Thyroid gland (tissue), 4 donors: ENCODE results near the gene RAB3D. TPM values are rescaled to one million over a fixed set of nuclear protein-coding genes. Genes with fewer than 3 reads are reported as not detected.

ENCODE experiments used
- DNase-seq, 2 donors: peaks; one replicate each; pipeline ENCODE4 v3.0.0-alpha.2; 2019
- H3K27ac ChIP-seq, 3 donors: fragments of 200-600 bp; sonication (generic); 1 replicate in 2 of 3; 2 replicates in 1 of 3; pipeline ENCODE4 v1.5.1; 2016 to 2019; ENCODE audit warnings: mild to moderate bottlenecking in 1 of 3, moderate library complexity in 1 of 3
- H3K27me3 ChIP-seq: fragments of 200-600 bp; sonication (generic); one replicate; pipeline ENCODE4 v1.5.1; 2019
- H3K36me3 ChIP-seq, 2 donors: fragments of 200-600 bp; sonication (generic); one replicate each; pipeline ENCODE4 v1.5.1; 2016 to 2019
- H3K4me1 ChIP-seq, 2 donors: fragments of 200-600 bp; sonication (generic); one replicate each; pipeline ENCODE4 v1.5.1; 2017 to 2019
- H3K4me3 ChIP-seq, 3 donors: fragments of 200-600 bp; sonication (generic); replicated peaks in 1 of 3; 1 replicate in 2 of 3; 2 replicates in 1 of 3; pipeline ENCODE4 v1.5.1; 2016; ENCODE audit warnings: mild to moderate bottlenecking in 1 of 3
- H3K9me3 ChIP-seq: fragments of 200-600 bp; sonication (generic); one replicate; pipeline ENCODE4 v1.5.1; 2017
- POLR2A ChIP-seq, 2 donors: fragments of 450-650 bp; IDR thresholded peaks; one replicate each; pipeline ENCODE4 v1.6.1; 2017; ENCODE audit warnings: antibody characterized with exemption in 2 of 2, mild to moderate bottlenecking in 2 of 2, moderate library complexity in 1 of 2
- WGBS, 2 donors: methylation state at CpG; one replicate each; pipeline ENCODE4 v1.1.5; 2017; 5-methylcytosine and 5-hydroxymethylcytosine counted together
- intact Hi-C: fragments of 100-400 bp; cut with DNase I; formaldehyde crosslinking; loops from one replicate; pipeline ENCODE4 v1.15.1; 2023
- total RNA-seq, 4 donors: library from RNA; depleted of rRNA; stranded (reverse); fragments of >200 nt; gene quantifications; one replicate each; pipeline ENCODE4 v1.2.3, GENCODE V29; 2016
- TF ChIP-seq, protein P1 (sequence below), 6 experiments: fragments of 200-600 bp in 3 of 6; fragments of 450-650 bp in 3 of 6; sonication (generic) in 3 of 6; IDR thresholded peaks; one replicate each; pipeline ENCODE4 v1.5.1; 2016 to 2019; ENCODE audit warnings: antibody characterized with exemption in 6 of 6, mild to moderate bottlenecking in 2 of 6, inconsistent platforms in 1 of 6, moderate library complexity in 1 of 6

RAB3D gene
- total RNA-seq, 4 donors from 2014 or later: 14.8 to 30.3 (median 20.6) TPM

DNA sequence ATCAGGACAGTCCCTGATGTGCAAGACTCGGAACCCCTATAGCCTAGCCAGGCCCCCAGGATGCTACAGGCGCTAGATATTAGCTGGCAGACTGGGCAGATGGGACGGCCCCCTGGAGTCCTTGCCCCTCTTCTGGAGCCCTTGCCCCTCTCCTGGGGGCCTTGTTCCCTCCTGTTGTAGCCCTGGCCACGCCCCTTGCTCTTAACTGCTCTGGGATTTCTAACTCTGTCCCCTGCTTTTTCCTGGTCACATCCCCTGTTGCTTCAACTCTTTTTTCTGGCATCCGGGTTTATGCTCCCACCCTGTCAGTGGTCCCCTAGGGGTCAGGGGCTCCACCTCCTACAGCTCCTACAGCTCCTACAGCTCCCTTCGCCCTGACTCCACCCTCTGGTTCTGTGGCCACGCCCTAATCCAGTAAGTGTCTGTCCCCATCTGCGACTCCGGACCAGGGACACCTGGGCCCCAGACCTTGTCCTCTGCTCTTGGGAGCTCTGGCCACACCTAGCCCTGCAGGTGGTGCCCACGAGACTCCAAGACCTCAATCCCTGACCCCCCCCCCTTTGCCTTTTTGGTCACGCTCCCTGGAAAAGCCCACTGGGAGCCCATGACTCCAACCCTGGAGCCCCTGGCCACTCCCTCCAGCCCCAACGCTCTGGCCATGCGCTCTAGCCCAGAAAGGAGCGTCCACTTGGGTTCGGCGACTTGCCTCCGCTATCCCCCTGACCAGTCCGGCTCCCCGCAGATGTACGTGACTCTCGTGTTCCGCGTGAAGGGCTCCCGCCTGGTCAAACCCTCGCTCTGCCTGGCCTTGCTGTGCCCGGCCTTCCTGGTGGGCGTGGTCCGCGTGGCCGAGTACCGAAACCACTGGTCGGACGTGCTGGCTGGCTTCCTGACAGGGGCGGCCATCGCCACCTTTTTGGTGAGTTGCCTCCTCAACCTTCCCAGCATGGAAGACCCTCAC is 22.6 kb upstream of the RAB3D start:
- no peak for TF ChIP-seq POLR2A (IDR thresholded peaks at IDR 0.05)
- TF ChIP-seq, protein P1, sequence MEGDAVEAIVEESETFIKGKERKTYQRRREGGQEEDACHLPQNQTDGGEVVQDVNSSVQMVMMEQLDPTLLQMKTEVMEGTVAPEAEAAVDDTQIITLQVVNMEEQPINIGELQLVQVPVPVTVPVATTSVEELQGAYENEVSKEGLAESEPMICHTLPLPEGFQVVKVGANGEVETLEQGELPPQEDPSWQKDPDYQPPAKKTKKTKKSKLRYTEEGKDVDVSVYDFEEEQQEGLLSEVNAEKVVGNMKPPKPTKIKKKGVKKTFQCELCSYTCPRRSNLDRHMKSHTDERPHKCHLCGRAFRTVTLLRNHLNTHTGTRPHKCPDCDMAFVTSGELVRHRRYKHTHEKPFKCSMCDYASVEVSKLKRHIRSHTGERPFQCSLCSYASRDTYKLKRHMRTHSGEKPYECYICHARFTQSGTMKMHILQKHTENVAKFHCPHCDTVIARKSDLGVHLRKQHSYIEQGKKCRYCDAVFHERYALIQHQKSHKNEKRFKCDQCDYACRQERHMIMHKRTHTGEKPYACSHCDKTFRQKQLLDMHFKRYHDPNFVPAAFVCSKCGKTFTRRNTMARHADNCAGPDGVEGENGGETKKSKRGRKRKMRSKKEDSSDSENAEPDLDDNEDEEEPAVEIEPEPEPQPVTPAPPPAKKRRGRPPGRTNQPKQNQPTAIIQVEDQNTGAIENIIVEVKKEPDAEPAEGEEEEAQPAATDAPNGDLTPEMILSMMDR (IDR thresholded peaks at IDR 0.05): no peak
- H3K4me1 ChIP-seq: peaks cover 0 to 10% of the 10 kb centered on the region in 2 donors
- H3K4me3 ChIP-seq: no peak overlapping the region
- H3K27me3 ChIP-seq: no peaks in the 10 kb centered on the region
- peaks cover 0 to 5% of the 10 kb centered on the region in 2 donors for H3K36me3 ChIP-seq
- no peak overlapping the region for H3K27ac ChIP-seq
- intact Hi-C loops: no loop called here
- peak; percentile 25 to 50 for DNase-seq
- H3K9me3 ChIP-seq: no peaks in the 10 kb centered on the region
- WGBS, 2 donors: 56 to 74% methylated on average over 27 to 34 of the region's 35 CpGs

DNA sequence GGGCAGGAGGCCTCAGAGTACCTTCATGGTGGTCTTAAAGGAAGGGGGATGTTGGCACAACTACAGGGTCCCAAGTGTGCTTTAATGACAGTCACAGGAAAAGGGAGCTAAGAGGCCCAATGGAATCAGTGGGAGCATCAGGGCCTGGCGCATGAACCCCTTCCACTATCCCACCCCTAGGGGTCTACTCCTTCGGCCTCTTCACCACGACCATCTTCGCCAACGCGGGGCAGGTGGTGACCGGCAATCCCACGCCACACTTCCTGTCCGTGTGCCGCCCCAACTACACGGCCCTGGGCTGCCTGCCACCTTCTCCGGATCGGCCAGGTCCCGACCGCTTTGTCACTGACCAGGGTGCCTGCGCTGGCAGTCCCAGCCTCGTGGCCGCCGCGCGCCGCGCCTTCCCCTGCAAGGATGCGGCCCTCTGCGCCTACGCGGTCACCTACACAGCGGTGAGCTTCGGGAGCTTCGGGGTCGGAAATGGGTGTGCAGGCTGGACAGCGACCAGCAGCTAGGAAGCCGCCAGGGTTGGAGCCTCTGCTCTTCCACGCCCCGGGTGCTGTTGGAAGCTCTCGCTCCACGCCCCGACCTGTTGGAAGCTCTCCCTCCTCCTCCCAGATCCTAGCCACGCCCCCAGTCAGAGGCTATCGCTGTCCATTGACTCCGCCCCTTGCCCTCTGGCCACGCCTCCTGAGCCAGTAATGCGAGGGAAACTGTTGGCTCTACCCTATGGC is 21.7 kb upstream of the RAB3D start:
- peak; percentile 85 to 87 for DNase-seq
- Histone ChIP-seq H3K36me3 (peaks cover 0 to 5% of the 10 kb centered on the region in 2 donors), H3K27ac (no peak overlapping the region), H3K27me3 (no peaks in the 10 kb centered on the region), H3K4me1 (peaks cover under 1 to 12% of the 10 kb centered on the region in 2 donors), H3K4me3 (no peak overlapping the region), H3K9me3 (no peaks in the 10 kb centered on the region)
- intact Hi-C loops: no loop called here
- WGBS, 2 donors: 23 to 63% methylated on average over 6 to 22 of the region's 43 CpGs
- TF ChIP-seq, protein P1 (IDR thresholded peaks at IDR 0.05): no peak
- no peak for TF ChIP-seq POLR2A (IDR thresholded peaks at IDR 0.05)

DNA sequence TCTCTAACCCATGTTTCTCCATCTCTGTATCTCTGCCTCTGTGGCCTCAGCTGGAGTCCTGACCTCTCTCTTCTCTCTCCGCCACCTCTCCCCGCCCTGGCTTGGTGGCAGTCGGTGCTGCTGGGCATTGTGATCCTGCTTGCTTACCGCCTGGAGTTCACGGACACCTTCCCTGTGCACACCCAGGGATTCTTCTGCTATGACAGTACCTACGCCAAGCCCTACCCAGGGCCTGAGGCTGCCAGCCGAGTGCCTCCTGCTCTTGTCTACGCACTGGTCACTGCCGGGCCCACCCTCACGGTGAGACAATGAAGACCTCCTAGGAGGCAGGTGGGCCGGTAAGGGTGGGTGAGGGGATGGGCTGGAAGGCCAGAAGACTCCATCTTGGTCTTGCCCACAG is 20.0 kb upstream of the RAB3D start:
- H3K27me3 ChIP-seq: no peaks in the 10 kb centered on the region
- no peak for DNase-seq
- H3K36me3 ChIP-seq: no peaks in the 10 kb centered on the region
- peaks cover 9 to 21% of the 10 kb centered on the region in 2 donors for H3K4me1 ChIP-seq
- no peak overlapping the region for H3K4me3 ChIP-seq
- H3K9me3 ChIP-seq: no peaks in the 10 kb centered on the region
- H3K27ac ChIP-seq: no peak overlapping the region
- intact Hi-C loops: no loop called here
- no peak for TF ChIP-seq POLR2A (IDR thresholded peaks at IDR 0.05)
- TF ChIP-seq, protein P1 (IDR thresholded peaks at IDR 0.05): no peak
- 86 to 94% methylated on average over 10 to 11 of the region's 11 CpGs for WGBS, 2 donors

DNA sequence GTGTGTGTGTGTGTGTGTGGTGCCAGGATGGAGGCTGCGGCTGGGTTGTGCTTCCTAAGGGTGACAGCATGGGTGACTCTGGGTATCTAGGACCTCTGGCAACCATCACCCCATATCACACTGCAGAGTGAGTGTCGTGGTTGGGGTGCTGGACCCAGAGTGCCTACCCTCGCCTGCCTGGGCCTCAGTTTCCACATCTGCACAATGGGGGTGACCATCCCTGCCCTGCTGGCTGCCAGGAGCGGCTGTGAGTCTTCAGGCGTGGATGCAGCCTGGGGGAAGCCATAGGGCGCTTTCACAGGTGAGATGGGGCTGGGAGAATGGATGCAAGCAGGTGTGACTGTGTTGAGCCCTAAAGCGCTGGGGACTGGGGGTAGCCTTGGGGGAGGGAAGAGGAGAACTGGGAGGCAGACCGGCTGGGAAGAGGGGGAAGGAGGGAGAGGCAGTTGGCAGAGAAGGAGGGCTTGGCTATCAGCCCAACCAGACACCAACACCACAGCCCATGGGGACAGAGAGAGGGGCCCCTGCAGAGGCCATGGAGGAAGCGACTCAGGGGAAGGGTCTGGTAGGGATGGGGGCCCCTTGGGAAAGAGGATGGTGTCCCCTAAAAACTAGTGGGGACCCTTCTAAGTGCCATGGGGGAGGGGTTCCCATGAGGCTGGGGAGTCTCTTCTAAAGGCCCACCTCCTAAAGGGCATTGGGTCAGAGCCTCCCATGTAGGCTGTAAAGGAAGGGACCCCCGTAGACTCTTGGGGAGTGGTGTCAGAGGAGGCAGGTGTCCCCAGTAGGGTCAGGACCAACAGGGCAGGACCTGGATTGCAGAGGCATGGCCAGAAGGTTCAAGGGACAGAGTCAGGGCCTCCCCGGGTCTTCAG is 17.5 kb upstream of the RAB3D start:
- WGBS, 2 donors: 72 to 80% methylated on average over 6 to 11 of the region's 11 CpGs
- DNase-seq: no peak
- Histone ChIP-seq H3K27ac (no peak overlapping the region), H3K36me3 (no peaks in the 10 kb centered on the region), H3K4me3 (no peak overlapping the region), H3K4me1 (peaks cover 9 to 21% of the 10 kb centered on the region in 2 donors), H3K9me3 (no peaks in the 10 kb centered on the region), H3K27me3 (no peaks in the 10 kb centered on the region)
- TF ChIP-seq, protein P1 (IDR thresholded peaks at IDR 0.05): no peak
- TF ChIP-seq POLR2A (IDR thresholded peaks at IDR 0.05): no peak
- intact Hi-C loops: no loop called here
